Epidermal melanocyte (primary cell): ENCODE measurements around the gene OR2J1.
"Not testable (repeated sequence)": the region's sequence is repeated elsewhere in the genome, so short reads cannot be mapped to it uniquely, and the experiment has no call there.

ENCODE experiments used
- DNase-seq: peaks from one replicate; pipeline ENCODE4 v3.0.0; 2011; ENCODE audit warnings: low spot score; ENCODE audit not compliant: insufficient read length

The OR2J1 gene

GRCh38 chr6:29099190-29099589 lies at the start of gene OR2J1:
Gene OR2J1 (plus strand): TSS chr6:29099490. CDS start chr6:29100943, 1,453 bp downstream.
- DNase-seq, result no peak

GRCh38 chr6:29051680-29052079 lies 47.6 kb upstream of the OR2J1 start:
- DNase-seq, result no peak

GRCh38 chr6:29071831-29072723 lies 27.2 kb upstream of the OR2J1 start:
- peak; percentile 18 for DNase-seq

- DNase-seq, result no peak
Observed at GRCh38 chr6:29079203-29079602, 20.1 kb upstream of the OR2J1 start.

GRCh38 chr6:29081312-29081711 lies 18.0 kb upstream of the OR2J1 start:
- no peak for DNase-seq

GRCh38 chr6:29082457-29082856 lies 16.8 kb upstream of the OR2J1 start:
- no peak for DNase-seq

GRCh38 chr6:29087213-29087612 lies 12.1 kb upstream of the OR2J1 start, which contains the start of gene OR2B3:
Gene OR2B3 (minus strand): TSS chr6:29087313. CDS start chr6:29087248, 65 bp downstream.
- DNase-seq, result no peak

- no peak for DNase-seq
Observed at GRCh38 chr6:29092957-29093356, 6.3 kb upstream of the OR2J1 start.

GRCh38 chr6:29097803-29098202 lies 1.5 kb upstream of the OR2J1 start:
- no peak for DNase-seq

- no peak for DNase-seq
Observed at GRCh38 chr6:29107758-29108157, 8.5 kb downstream of the OR2J1 start, which contains the start of gene OR2J3. Gene OR2J3 (plus strand): TSS chr6:29108058. CDS start chr6:29111891, 3,833 bp downstream.

- DNase-seq, result no peak
Observed at GRCh38 chr6:29112135-29112534, 12.8 kb downstream of the OR2J1 start.

- not testable (repeated sequence) for DNase-seq
Observed at GRCh38 chr6:29114964-29115363, 15.7 kb downstream of the OR2J1 start.

- DNase-seq, result no peak
Observed at GRCh38 chr6:29129326-29130012, 30.2 kb downstream of the OR2J1 start.

GRCh38 chr6:29130644-29131043 lies 31.4 kb downstream of the OR2J1 start:
- no peak for DNase-seq

GRCh38 chr6:29131691-29132090 lies 32.4 kb downstream of the OR2J1 start:
- no peak for DNase-seq

GRCh38 chr6:29137724-29138123 lies 38.4 kb downstream of the OR2J1 start:
- DNase-seq, result no peak

GRCh38 chr6:29141606-29142005 lies 42.3 kb downstream of the OR2J1 start:
- DNase-seq, result no peak

- DNase-seq, result no peak
Observed at GRCh38 chr6:29142309-29142708, 43.0 kb downstream of the OR2J1 start.

GRCh38 chr6:29146179-29146578 lies 46.9 kb downstream of the OR2J1 start:
- DNase-seq, result no peak

- DNase-seq, result no peak
Observed at GRCh38 chr6:29147074-29147473, 47.8 kb downstream of the OR2J1 start.

GRCh38 chr6:29149444-29149843 lies 50.2 kb downstream of the OR2J1 start:
- not testable (repeated sequence) for DNase-seq
